HepG2 (cell line): ENCODE results near the gene OR2F2. TPM values are rescaled to one million over a fixed set of nuclear protein-coding genes. Genes with fewer than 3 reads are reported as not detected.
A peak's percentile ranks its signal among the peaks of the same experiment; 100 is the strongest.

Source experiments
- CHCHD3 ChIP-seq: sonication (generic); formaldehyde crosslinking; IDR thresholded peaks from 2 replicates; pipeline ENCODE4 v1.8.0; 2022; ENCODE audit warnings: mild to moderate bottlenecking, missing genetic modification reagents, moderate library complexity
- FOXA1 ChIP-seq, 2 experiments: fragments of 450-650 bp in 1 of 2; sonication (generic) in 1 of 2; formaldehyde crosslinking in 1 of 2; IDR thresholded peaks; 2 replicates each; pipeline versions ENCODE4 v1.4.0 to v1.6.1; 2016 to 2020; ENCODE audit warnings: missing genetic modification reagents in 1 of 2
- NFRKB ChIP-seq: fragments of 450-650 bp; IDR thresholded peaks from 2 replicates; pipeline ENCODE4 v1.6.1; 2017
- NRL ChIP-seq: sonication (generic); formaldehyde crosslinking; IDR thresholded peaks from 2 replicates; pipeline ENCODE4 v1.5.0; 2020; ENCODE audit warnings: missing genetic modification reagents, mild to moderate bottlenecking, moderate library complexity, borderline replicate concordance
- PTBP1 ChIP-seq: fragments of 200-400 bp; formaldehyde crosslinking; IDR thresholded peaks from 2 replicates; pipeline ENCODE4 v1.6.1; 2018; ENCODE audit warnings: low read length, low read depth; ENCODE audit not compliant: poor library complexity, severe bottlenecking
- RAD21 ChIP-seq: fragments of 450-650 bp; formaldehyde crosslinking; IDR thresholded peaks from 2 replicates; pipeline ENCODE4 v1.5.0; 2020; ENCODE audit warnings: mild to moderate bottlenecking
- SMC3 ChIP-seq: IDR thresholded peaks from 2 replicates; pipeline ENCODE4 v1.6.1; 2011; ENCODE audit warnings: low read length, improper control_type of control experiment
- SNAPC2 ChIP-seq: sonication (generic); formaldehyde crosslinking; IDR thresholded peaks from 2 replicates; pipeline ENCODE4 v1.8.1; 2022; ENCODE audit warnings: mild to moderate bottlenecking, missing genetic modification reagents
- TOPORS ChIP-seq: sonication (generic); formaldehyde crosslinking; IDR thresholded peaks from 2 replicates; pipeline ENCODE4 v1.8.0; 2023; ENCODE audit warnings: mild to moderate bottlenecking, missing genetic modification reagents
- ZNF121 ChIP-seq: sonication (generic); formaldehyde crosslinking; IDR thresholded peaks from 2 replicates; pipeline ENCODE4 v1.5.0; 2020; ENCODE audit warnings: mild to moderate bottlenecking, missing genetic modification reagents
- ZNF160 ChIP-seq: sonication (generic); formaldehyde crosslinking; IDR thresholded peaks from 2 replicates; pipeline ENCODE4 v1.8.0; 2022; ENCODE audit warnings: mild to moderate bottlenecking, inconsistent platforms, missing genetic modification reagents
- ZNF224 ChIP-seq: sonication (generic); formaldehyde crosslinking; IDR thresholded peaks from 2 replicates; pipeline ENCODE4 v1.5.0; 2020; ENCODE audit warnings: mild to moderate bottlenecking, missing genetic modification reagents
- ZNF460 ChIP-seq: sonication (generic); formaldehyde crosslinking; IDR thresholded peaks from 2 replicates; pipeline ENCODE4 v1.5.1; 2020; ENCODE audit warnings: missing genetic modification reagents, mild to moderate bottlenecking, borderline replicate concordance
- ZNF557 ChIP-seq: sonication (generic); formaldehyde crosslinking; IDR thresholded peaks from 2 replicates; pipeline ENCODE4 v1.4.0; 2020; ENCODE audit warnings: missing genetic modification reagents
- ZNF780A ChIP-seq: sonication (generic); formaldehyde crosslinking; IDR thresholded peaks from 2 replicates; pipeline ENCODE4 v1.8.0; 2022; ENCODE audit warnings: mild to moderate bottlenecking, missing genetic modification reagents, moderate library complexity
- ZNF839 ChIP-seq: sonication (generic); formaldehyde crosslinking; IDR thresholded peaks from 2 replicates; pipeline ENCODE4 v1.4.0; 2020; ENCODE audit warnings: missing genetic modification reagents, mild to moderate bottlenecking, borderline replicate concordance
- polyA plus RNA-seq, 8 experiments: library from polyadenylated mRNA; depleted of rRNA in 3 of 8; stranded (reverse) in 7 of 8; unstranded in 1 of 8; fragments of >200 nt; fragmentation: Illumina TruSeq in 4 of 8; extraction: Trizol in 4 of 8; gene quantifications; 2 replicates each; pipeline versions ENCODE4 v1.2.1 to v1.2.3, GENCODE V29; 2011 to 2016; ENCODE audit warnings: low read depth in 4 of 8, missing spikeins in 1 of 8, mixed read lengths in 1 of 8; ENCODE audit not compliant: insufficient read depth in 1 of 8
- total RNA-seq, 5 experiments: library from RNA; depleted of rRNA; stranded (reverse); fragments of >200 nt; fragmentation: Illumina TruSeq; extraction: Trizol; gene quantifications; 2 replicates each; pipeline ENCODE4 v1.2.3, GENCODE V29; 2016; ENCODE audit warnings: low read depth in 1 of 5
- TF ChIP-seq, protein P1 (sequence below): IDR thresholded peaks from 2 replicates; pipeline ENCODE4 v1.4.0; 2020; ENCODE audit warnings: mild to moderate bottlenecking, missing genetic modification reagents
- TF ChIP-seq, protein P2 (sequence below): IDR thresholded peaks from 2 replicates; pipeline ENCODE4 v1.6.1; 2016
- TF ChIP-seq, protein P3 (sequence below): sonication (generic); formaldehyde crosslinking; IDR thresholded peaks from 2 replicates; pipeline ENCODE4 v1.5.1; 2020; ENCODE audit warnings: mild to moderate bottlenecking, missing genetic modification reagents
- TF ChIP-seq, protein P4 (sequence below): sonication (generic); formaldehyde crosslinking; IDR thresholded peaks from 2 replicates; pipeline ENCODE4 v1.4.0; 2020; ENCODE audit warnings: missing genetic modification reagents
- TF ChIP-seq, protein P5 (sequence below): sonication (generic); formaldehyde crosslinking; IDR thresholded peaks from 2 replicates; pipeline ENCODE4 v1.4.0; 2020; ENCODE audit warnings: mild to moderate bottlenecking, missing genetic modification reagents

Gene OR2F2
- total and polyA plus RNA-seq, 2 of the 13 experiments (the other 11 are each of a cell fraction or from before 2014, with no cell fraction given) = 0.13 TPM; not detected in 1

DNA sequence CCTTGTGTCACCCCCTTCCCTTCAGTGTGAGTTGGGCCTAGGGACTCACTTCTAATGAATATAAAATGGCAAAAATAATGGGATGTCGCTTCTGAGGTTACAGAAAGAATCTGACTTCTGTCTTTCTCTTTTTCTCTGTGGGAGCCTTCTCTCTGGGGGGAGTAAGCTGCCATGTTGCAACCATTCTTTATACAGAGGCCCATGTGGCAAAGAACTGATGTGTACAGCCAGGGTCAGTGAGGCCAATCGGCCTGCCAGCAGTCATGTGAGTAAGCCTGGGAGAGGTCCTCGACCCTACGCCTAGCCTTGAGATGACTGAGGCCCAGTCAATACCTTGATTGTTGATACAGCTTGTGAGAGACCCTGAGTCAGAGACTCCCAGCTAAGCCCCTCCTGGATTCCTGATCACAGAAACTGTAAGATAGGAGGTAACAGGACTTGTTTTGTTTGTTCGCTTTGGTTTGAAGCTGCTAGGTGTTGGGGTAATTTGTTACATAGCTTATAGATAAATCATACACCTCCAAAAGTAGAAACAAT, 34.7 kb upstream of the OR2F2 start (continued):
- TF ChIP-seq ZNF121 (CRISPR knock-in tag) (peak; percentile 64; the same call in 1 of the 2 replicates), NRL (CRISPR knock-in tag) (no peak), SMC3 (peak; percentile 31; the same call in 1 of the 2 replicates), ZNF224 (CRISPR knock-in tag) (no peak), NFRKB (no peak), ZNF557 (CRISPR knock-in tag) (no peak), ZNF780A (CRISPR knock-in tag) (no peak), TOPORS (CRISPR knock-in tag) (no peak), SNAPC2 (CRISPR knock-in tag) (no peak), RAD21 (CRISPR knock-in tag) (peak; percentile 25), FOXA1 (IDR thresholded peaks at IDR 0.05) (no peak), FOXA1 (CRISPR knock-in tag; IDR thresholded peaks at IDR 0.05) (peak; percentile 90), PTBP1 (no peak), ZNF839 (CRISPR knock-in tag) (no peak), ZNF460 (CRISPR knock-in tag) (no peak), CHCHD3 (CRISPR knock-in tag) (no peak), ZNF160 (CRISPR knock-in tag) (no peak)
- TF ChIP-seq, protein P1, sequence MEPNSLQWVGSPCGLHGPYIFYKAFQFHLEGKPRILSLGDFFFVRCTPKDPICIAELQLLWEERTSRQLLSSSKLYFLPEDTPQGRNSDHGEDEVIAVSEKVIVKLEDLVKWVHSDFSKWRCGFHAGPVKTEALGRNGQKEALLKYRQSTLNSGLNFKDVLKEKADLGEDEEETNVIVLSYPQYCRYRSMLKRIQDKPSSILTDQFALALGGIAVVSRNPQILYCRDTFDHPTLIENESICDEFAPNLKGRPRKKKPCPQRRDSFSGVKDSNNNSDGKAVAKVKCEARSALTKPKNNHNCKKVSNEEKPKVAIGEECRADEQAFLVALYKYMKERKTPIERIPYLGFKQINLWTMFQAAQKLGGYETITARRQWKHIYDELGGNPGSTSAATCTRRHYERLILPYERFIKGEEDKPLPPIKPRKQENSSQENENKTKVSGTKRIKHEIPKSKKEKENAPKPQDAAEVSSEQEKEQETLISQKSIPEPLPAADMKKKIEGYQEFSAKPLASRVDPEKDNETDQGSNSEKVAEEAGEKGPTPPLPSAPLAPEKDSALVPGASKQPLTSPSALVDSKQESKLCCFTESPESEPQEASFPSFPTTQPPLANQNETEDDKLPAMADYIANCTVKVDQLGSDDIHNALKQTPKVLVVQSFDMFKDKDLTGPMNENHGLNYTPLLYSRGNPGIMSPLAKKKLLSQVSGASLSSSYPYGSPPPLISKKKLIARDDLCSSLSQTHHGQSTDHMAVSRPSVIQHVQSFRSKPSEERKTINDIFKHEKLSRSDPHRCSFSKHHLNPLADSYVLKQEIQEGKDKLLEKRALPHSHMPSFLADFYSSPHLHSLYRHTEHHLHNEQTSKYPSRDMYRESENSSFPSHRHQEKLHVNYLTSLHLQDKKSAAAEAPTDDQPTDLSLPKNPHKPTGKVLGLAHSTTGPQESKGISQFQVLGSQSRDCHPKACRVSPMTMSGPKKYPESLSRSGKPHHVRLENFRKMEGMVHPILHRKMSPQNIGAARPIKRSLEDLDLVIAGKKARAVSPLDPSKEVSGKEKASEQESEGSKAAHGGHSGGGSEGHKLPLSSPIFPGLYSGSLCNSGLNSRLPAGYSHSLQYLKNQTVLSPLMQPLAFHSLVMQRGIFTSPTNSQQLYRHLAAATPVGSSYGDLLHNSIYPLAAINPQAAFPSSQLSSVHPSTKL (CRISPR knock-in tag) = peak; percentile 98
- TF ChIP-seq, protein P2, sequence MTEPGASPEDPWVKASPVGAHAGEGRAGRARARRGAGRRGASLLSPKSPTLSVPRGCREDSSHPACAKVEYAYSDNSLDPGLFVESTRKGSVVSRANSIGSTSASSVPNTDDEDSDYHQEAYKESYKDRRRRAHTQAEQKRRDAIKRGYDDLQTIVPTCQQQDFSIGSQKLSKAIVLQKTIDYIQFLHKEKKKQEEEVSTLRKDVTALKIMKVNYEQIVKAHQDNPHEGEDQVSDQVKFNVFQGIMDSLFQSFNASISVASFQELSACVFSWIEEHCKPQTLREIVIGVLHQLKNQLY (CRISPR knock-in tag) = peak; percentile 77; the same call in 1 of the 2 replicates
- TF ChIP-seq, protein P3, sequence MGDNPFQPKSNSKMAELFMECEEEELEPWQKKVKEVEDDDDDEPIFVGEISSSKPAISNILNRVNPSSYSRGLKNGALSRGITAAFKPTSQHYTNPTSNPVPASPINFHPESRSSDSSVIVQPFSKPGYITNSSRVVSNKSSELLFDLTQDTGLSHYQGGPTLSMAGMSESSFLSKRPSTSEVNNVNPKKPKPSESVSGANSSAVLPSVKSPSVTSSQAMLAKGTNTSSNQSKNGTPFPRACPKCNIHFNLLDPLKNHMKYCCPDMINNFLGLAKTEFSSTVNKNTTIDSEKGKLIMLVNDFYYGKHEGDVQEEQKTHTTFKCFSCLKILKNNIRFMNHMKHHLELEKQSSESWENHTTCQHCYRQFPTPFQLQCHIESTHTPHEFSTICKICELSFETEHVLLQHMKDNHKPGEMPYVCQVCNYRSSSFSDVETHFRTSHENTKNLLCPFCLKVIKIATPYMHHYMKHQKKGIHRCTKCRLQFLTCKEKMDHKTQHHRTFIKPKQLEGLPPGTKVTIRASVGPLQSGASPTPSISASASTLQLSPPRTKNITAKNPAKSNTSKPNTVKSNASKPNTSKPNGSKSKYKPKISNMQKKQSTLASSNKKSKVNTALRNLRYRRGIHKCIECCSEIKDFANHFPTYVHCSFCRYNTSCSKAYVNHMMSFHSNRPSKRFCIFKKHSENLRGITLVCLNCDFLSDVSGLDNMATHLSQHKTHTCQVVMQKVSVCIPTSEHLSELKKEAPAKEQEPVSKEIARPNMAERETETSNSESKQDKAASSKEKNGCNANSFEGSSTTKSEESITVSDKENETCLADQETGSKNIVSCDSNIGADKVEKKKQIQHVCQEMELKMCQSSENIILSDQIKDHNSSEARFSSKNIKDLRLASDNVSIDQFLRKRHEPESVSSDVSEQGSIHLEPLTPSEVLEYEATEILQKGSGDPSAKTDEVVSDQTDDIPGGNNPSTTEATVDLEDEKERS (CRISPR knock-in tag) = no peak
- TF ChIP-seq, protein P4, sequence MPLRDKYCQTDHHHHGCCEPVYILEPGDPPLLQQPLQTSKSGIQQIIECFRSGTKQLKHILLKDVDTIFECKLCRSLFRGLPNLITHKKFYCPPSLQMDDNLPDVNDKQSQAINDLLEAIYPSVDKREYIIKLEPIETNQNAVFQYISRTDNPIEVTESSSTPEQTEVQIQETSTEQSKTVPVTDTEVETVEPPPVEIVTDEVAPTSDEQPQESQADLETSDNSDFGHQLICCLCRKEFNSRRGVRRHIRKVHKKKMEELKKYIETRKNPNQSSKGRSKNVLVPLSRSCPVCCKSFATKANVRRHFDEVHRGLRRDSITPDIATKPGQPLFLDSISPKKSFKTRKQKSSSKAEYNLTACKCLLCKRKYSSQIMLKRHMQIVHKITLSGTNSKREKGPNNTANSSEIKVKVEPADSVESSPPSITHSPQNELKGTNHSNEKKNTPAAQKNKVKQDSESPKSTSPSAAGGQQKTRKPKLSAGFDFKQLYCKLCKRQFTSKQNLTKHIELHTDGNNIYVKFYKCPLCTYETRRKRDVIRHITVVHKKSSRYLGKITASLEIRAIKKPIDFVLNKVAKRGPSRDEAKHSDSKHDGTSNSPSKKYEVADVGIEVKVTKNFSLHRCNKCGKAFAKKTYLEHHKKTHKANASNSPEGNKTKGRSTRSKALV (CRISPR knock-in tag) = no peak
- TF ChIP-seq, protein P5, sequence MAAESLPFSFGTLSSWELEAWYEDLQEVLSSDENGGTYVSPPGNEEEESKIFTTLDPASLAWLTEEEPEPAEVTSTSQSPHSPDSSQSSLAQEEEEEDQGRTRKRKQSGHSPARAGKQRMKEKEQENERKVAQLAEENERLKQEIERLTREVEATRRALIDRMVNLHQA (CRISPR knock-in tag) = 0 out of 2 replicates have a peak, but pooled peaks have one; percentile 53
